GM18951 (cell line): ENCODE measurements around the gene TRIM25.

Experiments used
- POLR2A ChIP-seq: IDR thresholded peaks from 4 replicates; pipeline ENCODE4 v1.6.1; 2011; ENCODE audit warnings: mild to moderate bottlenecking; ENCODE audit not compliant: insufficient read length, insufficient read depth; ENCODE audit errors: extremely low read depth
- in situ Hi-C: fragments of 300-500 bp; cut with MboI; formaldehyde crosslinking; loops from one replicate; pipeline ENCODE4 v1.12.0; 2022; ENCODE audit warnings: low sequenced_read_pairs, mixed read lengths, inconsistent platforms; ENCODE audit not compliant: unreplicated experiment

Gene TRIM25, protein sequence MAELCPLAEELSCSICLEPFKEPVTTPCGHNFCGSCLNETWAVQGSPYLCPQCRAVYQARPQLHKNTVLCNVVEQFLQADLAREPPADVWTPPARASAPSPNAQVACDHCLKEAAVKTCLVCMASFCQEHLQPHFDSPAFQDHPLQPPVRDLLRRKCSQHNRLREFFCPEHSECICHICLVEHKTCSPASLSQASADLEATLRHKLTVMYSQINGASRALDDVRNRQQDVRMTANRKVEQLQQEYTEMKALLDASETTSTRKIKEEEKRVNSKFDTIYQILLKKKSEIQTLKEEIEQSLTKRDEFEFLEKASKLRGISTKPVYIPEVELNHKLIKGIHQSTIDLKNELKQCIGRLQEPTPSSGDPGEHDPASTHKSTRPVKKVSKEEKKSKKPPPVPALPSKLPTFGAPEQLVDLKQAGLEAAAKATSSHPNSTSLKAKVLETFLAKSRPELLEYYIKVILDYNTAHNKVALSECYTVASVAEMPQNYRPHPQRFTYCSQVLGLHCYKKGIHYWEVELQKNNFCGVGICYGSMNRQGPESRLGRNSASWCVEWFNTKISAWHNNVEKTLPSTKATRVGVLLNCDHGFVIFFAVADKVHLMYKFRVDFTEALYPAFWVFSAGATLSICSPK

DNA sequence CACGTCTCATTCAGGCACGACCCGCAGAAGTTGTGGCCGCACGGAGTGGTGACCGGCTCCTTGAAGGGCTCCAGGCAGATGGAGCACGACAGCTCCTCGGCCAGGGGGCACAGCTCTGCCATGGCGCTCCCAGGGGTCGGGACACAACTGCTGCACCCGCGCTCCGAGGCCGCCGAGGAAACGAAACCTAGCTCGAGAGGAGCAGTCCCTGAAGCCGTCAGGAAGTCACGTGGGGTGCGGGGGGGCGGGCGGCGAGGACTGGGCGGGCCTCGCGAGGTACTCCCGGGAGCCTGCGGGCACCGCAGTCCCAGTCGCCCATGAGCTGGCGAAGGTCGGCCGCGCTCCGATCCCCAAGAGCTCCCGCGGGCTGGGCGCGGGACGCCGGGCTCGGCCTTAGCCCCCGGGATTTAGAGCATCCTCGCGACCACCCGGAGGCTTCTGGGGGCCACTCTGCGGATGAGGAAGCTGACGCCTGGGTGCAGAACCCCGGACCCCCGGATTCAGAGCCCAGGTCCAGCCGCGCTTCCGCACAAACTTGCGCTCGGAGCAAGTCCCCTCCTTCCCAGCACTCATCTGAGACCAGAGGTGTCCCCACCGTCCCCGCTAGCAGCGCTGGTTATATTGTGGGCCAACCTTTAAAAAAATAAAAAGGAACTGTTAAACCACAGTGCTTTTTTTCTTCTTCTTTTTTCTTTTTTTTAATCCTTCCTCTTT, at the start of gene TRIM25:
Gene TRIM25 (minus strand): TSS at position 183 of the 714 bp plus-strand sequence. CDS start 61 bp downstream, at position 122.
- in situ Hi-C loops, result no loop called here
- peak; percentile 100 for TF ChIP-seq POLR2A

DNA sequence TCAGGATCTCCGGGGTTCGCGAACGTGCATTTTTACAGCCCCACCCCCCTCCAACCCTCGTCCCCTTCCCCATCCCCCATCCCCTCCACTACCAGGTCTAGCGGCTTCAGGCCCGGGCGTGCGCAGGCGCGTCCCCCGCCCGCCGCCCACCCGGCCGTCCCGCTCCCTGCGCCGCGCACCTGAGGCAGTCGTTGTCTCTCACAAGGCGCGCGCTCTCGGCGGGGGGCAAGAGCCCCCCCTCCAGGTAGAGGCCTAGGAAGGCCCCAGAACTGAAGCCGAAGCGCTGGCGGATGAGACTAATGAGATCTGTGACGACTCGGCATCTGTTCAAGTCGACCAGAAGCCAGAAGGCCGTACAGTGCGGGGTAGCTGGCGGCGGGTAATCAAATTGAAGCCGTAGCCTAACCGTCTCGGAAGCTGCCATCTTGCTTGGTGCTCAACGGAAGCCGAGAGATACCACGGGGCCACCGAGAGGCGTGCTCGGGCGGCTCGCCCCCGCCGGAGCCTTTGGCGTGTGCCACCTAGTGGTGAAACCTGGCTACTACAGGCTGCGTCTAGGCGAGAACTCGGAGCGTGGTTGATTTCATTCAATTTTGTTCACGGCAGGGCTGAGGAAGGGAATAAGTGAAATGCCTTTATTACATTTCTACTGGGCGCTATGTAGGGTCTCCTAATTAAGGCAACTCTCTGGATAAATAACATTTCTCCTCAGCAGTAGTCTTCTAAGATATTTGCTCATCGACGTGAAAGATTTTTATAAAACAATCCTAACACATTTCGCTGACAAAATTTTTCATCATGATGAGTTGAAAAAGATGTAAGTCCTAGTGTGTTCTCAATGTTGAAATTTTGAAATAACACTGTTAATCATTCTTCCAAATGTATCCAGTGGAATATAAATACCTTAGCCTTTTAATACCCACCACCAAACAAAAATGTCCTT, 47.0 kb upstream of the TRIM25 start, which contains the start of gene COIL:
Gene COIL (minus strand): TSS at position 455 of the 943 bp plus-strand sequence. CDS start 31 bp downstream, at position 424.
- TF ChIP-seq POLR2A, result peak; percentile 74
- in situ Hi-C loops, result no loop called here

DNA sequence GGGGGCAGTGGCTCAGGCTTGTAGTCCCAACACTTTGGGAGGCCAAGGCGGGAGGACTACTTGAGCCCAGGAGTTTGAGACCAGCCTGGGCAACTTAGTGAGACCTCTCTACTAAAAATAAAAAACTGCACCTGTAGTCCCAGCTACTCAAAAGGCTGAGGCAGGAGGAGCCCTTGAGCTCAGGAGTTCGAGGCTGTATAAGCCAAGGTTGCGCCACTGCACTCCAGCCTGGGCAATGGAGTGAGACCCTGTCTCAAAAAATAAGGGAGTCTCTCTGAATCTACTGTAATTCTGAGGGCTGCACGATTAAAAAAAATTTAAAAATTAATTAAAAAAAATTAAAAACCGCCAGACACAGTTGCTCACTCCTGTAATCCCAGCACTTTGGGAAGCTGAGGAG, 43.1 kb upstream of the TRIM25 start:
- TF ChIP-seq POLR2A, result no peak
- in situ Hi-C loops, result no loop called here

DNA sequence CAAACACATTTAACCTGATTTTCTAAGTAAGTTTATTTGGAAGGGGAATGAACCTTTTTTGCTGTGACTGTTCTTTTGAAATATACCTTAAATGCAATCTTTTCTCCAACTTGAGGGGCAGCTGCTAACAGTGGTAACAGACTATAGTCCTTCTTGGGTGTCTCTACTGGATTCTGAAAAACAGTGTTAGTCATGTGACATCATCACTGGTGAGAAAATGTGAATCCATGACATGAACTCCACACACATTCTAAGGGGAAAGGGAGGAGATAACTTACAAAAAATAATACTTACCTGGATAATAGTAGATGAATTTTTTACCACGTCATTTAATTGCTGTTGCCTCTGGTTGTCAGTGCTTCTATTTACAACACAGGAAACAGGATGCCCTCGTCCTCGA, 35.7 kb upstream of the TRIM25 start:
- TF ChIP-seq POLR2A, result no peak
- in situ Hi-C loops, result no loop called here

DNA sequence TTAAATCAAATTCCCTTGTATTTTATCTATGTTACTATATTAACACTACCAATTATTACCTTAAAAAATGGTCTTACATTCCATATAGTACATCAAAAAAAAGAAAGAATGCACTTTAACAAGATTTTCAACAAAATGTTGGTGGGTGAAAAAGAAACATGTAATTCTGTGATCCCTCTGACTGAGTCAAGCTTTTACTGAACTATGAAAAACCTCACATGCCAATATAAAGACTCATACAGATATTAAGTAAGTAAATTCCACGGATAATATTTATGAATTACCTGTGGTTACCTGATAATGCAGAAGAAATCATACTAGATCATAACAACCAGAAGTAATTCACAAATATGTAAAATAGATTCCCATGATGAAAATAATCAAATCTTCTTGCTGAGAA, 34.6 kb upstream of the TRIM25 start:
- no peak for TF ChIP-seq POLR2A
- in situ Hi-C loops, result no loop called here

DNA sequence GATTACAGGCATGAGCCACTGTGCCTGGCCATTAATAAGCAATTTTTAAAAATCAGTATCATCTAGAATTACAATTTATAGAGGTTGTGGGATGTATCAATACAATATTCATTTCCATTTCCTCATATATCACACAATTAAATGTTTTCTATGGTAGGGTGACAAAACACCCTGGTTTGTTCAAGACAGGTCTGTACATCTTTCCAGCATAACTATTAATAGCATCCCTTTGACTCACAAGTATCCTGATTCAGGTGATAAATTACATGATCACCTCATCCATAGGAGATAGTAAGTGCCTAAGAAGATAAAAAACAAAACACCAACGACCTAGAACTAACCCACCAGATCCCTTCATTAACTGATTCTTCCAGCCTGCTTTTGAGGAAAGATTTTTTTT, 33.9 kb upstream of the TRIM25 start:
- in situ Hi-C loops, result no loop called here
- no peak for TF ChIP-seq POLR2A

DNA sequence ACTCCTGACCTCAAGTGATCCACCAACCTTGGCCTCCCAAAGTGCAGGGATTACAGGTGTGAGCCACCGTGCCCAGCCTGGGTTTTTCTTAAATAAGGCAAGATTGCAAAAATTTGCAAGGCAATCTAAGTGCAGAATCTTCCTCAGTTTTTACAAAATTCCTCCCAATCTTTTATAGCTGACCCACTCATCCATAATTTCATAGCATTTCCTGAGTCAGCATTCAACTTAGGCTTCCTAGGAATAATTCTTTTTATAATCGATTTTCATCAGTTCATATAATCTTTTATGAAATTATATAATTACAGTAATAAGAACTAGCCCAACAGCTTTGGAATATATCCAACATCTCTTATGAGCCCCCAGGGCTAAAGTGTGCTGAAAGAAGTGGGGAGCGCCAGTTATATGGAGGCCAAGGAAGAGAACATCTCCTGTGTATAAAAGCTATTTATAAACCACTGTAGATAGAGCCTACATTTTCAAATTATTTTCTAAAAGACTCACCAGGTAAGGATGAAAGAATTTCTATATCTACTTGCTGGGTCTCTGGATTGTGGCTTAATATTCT, 32.2 kb upstream of the TRIM25 start:
- in situ Hi-C loops, result no loop called here
- no peak for TF ChIP-seq POLR2A

DNA sequence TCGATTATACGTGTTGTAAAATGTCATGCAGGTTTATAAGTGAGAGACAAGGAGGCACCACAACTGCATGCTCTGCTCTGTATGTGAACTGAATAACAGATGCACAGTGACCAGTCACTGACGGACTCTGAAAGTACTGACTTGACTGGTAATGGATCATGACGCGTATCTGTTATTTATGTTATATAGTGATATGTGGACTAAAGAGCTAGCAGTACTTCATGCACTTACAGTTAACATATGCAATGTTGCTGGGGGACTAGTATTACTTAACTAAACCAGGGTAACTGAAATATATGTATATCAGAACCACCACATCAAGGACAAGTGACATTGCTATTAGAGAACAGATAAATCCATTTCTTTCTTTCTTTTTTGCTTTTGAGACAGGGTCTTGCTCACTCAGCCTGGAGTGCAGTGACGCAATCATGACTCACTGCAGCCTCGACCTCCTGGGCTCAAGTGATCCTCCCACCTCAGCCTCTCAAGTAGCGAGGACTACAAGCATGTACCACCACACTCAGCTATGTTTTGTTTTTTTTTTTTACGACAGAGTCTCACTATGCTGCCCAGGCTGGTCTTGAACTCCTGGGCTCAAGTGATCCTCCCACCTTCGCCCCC, 29.8 kb upstream of the TRIM25 start:
- no peak for TF ChIP-seq POLR2A
- in situ Hi-C loops, result no loop called here

DNA sequence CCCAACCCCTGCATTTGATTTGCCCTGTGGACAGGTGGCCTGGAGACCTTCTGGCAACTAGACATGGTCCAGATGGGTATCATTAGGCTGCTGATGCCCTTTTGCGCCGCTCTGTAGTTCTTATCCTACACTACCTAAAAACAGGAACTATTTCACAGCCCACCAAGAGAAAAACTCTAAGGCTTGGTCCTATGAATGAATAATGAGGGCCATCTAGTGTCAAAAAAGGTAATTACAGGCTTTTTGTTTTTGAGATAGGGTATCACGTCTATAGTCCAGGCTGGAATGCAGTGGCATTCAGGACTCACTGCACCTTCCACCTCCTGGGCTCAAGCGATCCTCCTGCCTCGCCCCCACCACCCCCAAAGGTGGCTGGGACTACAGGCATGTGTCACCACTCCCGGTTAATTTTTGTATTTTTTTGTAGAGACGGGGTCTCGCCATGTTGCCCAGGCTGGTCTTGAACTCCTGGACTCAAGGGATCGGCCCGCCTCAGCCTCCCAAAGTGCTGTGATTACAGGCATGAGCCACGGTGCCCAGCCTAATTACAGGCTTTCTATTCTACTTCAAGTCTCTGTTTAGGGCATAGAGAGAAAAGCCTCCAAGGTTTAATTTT, 26.1 kb upstream of the TRIM25 start:
- TF ChIP-seq POLR2A, result no peak
- in situ Hi-C loops, result loop anchor here (5.0 kb wide), 1 partner anchor 123 kb away; no protein-coding TSS in a partner anchor

DNA sequence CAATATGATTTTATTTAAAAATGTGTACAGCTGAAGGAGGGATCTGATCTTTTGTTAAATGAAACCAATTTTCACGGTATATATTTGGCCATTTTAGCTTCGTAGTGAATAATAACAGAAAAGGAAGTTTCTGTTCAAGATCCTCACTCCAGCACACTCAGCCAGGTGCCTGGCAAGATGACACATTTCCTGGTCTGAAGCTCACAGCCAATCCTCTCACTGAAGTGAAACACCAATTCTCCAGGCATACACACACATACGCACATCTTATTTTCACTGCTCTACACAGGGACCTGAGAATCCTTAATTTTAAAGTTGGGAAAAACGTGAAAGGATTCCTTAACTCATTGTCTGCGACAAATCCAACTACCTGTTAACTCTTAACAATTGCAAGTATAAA, 24.4 kb upstream of the TRIM25 start:
- in situ Hi-C loops, result loop anchor here (5.0 kb wide), 1 partner anchor 121 kb away; no protein-coding TSS in a partner anchor

DNA sequence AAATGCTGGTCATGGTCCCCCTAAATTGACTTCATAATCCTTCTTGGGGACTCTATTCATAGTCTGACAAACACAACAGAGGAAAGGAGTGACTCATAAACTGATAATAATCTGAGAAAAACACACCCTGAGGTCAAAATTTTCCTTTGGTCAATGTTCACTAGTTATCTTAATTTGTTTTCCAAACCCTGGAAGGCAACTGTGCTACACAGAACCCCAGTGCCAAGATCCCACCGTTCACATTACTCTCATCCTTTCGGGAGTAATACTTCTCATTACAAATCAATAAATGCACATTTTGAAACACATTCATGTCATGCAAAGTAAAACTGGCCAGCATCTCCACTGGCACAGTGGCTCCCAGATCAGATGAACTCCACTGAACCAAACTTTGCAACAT, 23.8 kb upstream of the TRIM25 start:
- in situ Hi-C loops, result loop anchor here (5.0 kb wide), 1 partner anchor 120 kb away; no protein-coding TSS in a partner anchor
- TF ChIP-seq POLR2A, result no peak
